Measurements from ENCODE around the gene LONP1.

LONP1 gene

DNA sequence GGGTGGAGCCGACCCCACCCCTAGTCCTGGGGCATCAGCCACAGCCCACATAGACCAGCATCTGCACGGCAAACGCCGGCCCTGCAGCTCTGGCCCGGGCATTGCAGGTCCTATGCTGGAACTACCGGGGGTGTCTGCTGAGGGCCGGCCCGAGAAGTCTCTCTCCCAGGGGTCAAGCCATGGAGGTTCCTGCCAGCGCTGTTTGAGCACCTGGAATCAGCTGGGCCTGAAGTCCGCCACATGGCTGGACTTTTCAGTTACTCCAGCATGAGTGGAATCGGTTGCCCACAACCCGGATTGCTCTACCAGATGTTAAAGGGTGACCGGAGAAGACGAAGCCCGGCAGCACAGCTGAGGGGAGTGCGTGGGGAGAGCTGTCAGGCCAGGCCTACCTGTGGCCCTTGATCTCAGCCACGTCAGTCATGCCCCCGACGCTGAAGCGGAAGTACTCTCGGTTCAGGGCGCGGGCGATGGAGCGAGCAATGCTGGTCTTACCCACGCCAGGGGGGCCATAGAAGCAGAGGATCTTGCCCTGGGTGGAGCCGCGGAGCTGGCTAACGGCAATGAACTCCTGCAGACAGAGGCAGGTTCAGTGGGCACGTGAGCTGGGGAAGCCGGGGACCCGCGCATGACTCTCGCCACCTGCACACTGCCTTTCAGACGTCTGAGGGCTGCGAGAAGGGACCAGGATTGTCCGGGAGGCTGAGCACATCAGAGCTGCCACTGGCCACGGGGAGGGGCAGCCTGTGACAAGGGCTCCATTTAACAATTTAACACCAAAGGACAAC, 21.1 kb downstream of the LONP1 start:
- Histone ChIP-seq H3K27me3 (ENCODE audit: insufficient read depth, insufficient read length) (no peaks in the 10 kb centered on the region), H3K4me3 (ENCODE audit: insufficient read length, low read depth) (no peak overlapping the region), H3K36me3 (ENCODE audit: insufficient read depth, insufficient read length, low read length) (peaks cover 79% of the 10 kb centered on the region), H3K9ac (ENCODE audit: insufficient read length, low read depth) (no peak overlapping the region), H3K9me3 (ENCODE audit: insufficient read depth, low read length) (peaks cover 21% of the 10 kb centered on the region; the same call in 1 of the 2 replicates), H3K4me1 (ENCODE audit: insufficient read depth, insufficient read length) (peaks cover 7% of the 10 kb centered on the region)
- DNase-seq (ENCODE audit: low read depth, low spot score): no peak
- TF ChIP-seq YY1 (IDR thresholded peaks at IDR 0.05; ENCODE audit: insufficient read depth, insufficient read length): no peak
- TF ChIP-seq ZNF274 (IDR thresholded peaks at IDR 0.05; ENCODE audit: low read depth, low read length): no peak
- TF ChIP-seq SUZ12 (IDR thresholded peaks at IDR 0.05; ENCODE audit: extremely low read depth, insufficient read depth, insufficient read length): no peak

DNA sequence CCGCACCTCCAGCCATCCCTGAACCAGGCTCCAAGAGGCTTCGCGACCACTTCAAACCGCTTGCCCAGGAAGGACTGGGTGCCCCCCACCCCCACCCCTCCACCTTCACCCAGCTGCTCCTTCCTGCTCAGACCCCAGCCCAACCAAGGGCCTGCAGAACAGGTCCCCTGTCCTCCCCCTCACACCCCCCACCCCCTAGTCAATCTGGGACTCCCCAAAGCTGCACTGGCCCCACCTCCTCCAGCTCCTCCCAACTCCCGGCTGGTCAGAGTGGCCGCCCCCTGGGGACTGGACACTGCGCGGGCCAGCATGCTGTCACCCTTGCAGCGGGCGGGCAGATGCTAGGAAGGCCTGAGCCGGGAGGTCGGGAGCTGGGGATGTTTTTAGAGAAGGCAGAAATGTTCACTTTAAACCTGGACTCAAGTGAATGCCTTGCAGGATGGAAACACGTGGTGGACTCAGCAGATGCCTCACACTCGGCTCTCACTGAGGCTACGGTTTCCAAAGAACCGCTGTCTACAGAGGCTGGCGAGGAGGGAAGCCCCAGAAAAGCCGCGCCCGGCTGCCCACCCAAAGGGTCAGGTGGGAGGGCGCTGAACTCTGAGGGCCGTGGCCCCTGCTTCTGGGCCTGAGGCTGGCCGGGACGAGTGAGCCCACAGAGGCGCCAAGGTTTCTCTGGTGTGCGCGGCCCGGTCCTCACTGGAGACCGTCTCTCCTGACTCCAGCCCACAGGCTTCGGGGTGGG, 21.9 kb downstream of the LONP1 start:
- DNase-seq (ENCODE audit: low read depth, low spot score): no peak
- Histone ChIP-seq H3K36me3 (ENCODE audit: insufficient read depth, insufficient read length, low read length) (peaks cover 79% of the 10 kb centered on the region), H3K9me3 (ENCODE audit: insufficient read depth, low read length) (peaks cover 13% of the 10 kb centered on the region; the same call in 1 of the 2 replicates), H3K4me3 (ENCODE audit: insufficient read length, low read depth) (no peak overlapping the region), H3K27me3 (ENCODE audit: insufficient read depth, insufficient read length) (no peaks in the 10 kb centered on the region), H3K9ac (ENCODE audit: insufficient read length, low read depth) (no peak overlapping the region), H3K4me1 (ENCODE audit: insufficient read depth, insufficient read length) (peaks cover 14% of the 10 kb centered on the region)
- TF ChIP-seq ZNF274 (IDR thresholded peaks at IDR 0.05; ENCODE audit: low read depth, low read length) (no peak), SUZ12 (IDR thresholded peaks at IDR 0.05; ENCODE audit: extremely low read depth, insufficient read depth, insufficient read length) (no peak), YY1 (IDR thresholded peaks at IDR 0.05; ENCODE audit: insufficient read depth, insufficient read length) (no peak)

- Histone ChIP-seq H3K36me3 (ENCODE audit: insufficient read depth, insufficient read length, low read length) (peaks cover 86% of the 10 kb centered on the region), H3K9ac (ENCODE audit: insufficient read length, low read depth) (peak overlapping the region; percentile 17), H3K9me3 (ENCODE audit: insufficient read depth, low read length) (peaks cover 12% of the 10 kb centered on the region; the same call in 1 of the 2 replicates), H3K27me3 (ENCODE audit: insufficient read depth, insufficient read length) (no peaks in the 10 kb centered on the region), H3K4me1 (ENCODE audit: insufficient read depth, insufficient read length) (peaks cover 19% of the 10 kb centered on the region), H3K4me3 (ENCODE audit: insufficient read length, low read depth) (no peak overlapping the region)
- TF ChIP-seq ZNF274 (IDR thresholded peaks at IDR 0.05; ENCODE audit: low read depth, low read length): no peak
- TF ChIP-seq YY1 (IDR thresholded peaks at IDR 0.05; ENCODE audit: insufficient read depth, insufficient read length): no peak
- TF ChIP-seq SUZ12 (IDR thresholded peaks at IDR 0.05; ENCODE audit: extremely low read depth, insufficient read depth, insufficient read length): no peak
- DNase-seq (ENCODE audit: low read depth, low spot score): no peak
Measured at GRCh38 chr19:5697022-5697889, 22.7 kb downstream of the LONP1 start.

GRCh38 chr19:5696196-5697021, 23.5 kb downstream of the LONP1 start:
- H3K4me1 ChIP-seq (ENCODE audit: insufficient read depth, insufficient read length): peaks cover 25% of the 10 kb centered on the region
- H3K27me3 ChIP-seq (ENCODE audit: insufficient read depth, insufficient read length): no peaks in the 10 kb centered on the region
- TF ChIP-seq ZNF274 (IDR thresholded peaks at IDR 0.05; ENCODE audit: low read depth, low read length) (no peak), SUZ12 (IDR thresholded peaks at IDR 0.05; ENCODE audit: extremely low read depth, insufficient read depth, insufficient read length) (no peak), YY1 (IDR thresholded peaks at IDR 0.05; ENCODE audit: insufficient read depth, insufficient read length) (no peak)
- H3K4me3 ChIP-seq (ENCODE audit: insufficient read length, low read depth): no peak overlapping the region
- no peak overlapping the region for H3K9ac ChIP-seq (ENCODE audit: insufficient read length, low read depth)
- peaks cover 7% of the 10 kb centered on the region; the same call in 1 of the 2 replicates for H3K9me3 ChIP-seq (ENCODE audit: insufficient read depth, low read length)
- H3K36me3 ChIP-seq (ENCODE audit: insufficient read depth, insufficient read length, low read length): peaks cover 94% of the 10 kb centered on the region
- no peak for DNase-seq (ENCODE audit: low read depth, low spot score)

- H3K27me3 ChIP-seq (ENCODE audit: insufficient read depth, insufficient read length): no peaks in the 10 kb centered on the region
- TF ChIP-seq YY1 (IDR thresholded peaks at IDR 0.05; ENCODE audit: insufficient read depth, insufficient read length) (no peak), SUZ12 (IDR thresholded peaks at IDR 0.05; ENCODE audit: extremely low read depth, insufficient read depth, insufficient read length) (no peak), ZNF274 (IDR thresholded peaks at IDR 0.05; ENCODE audit: low read depth, low read length) (no peak)
- H3K4me1 ChIP-seq (ENCODE audit: insufficient read depth, insufficient read length): peaks cover 25% of the 10 kb centered on the region
- peaks cover under 1% of the 10 kb centered on the region; the same call in 1 of the 2 replicates for H3K9me3 ChIP-seq (ENCODE audit: insufficient read depth, low read length)
- H3K9ac ChIP-seq (ENCODE audit: insufficient read length, low read depth): no peak overlapping the region
- no peak overlapping the region for H3K4me3 ChIP-seq (ENCODE audit: insufficient read length, low read depth)
- DNase-seq (ENCODE audit: low read depth, low spot score): no peak
- H3K36me3 ChIP-seq (ENCODE audit: insufficient read depth, insufficient read length, low read length): peaks cover 94% of the 10 kb centered on the region
Measured at GRCh38 chr19:5695649-5696195, 24.2 kb downstream of the LONP1 start.
